Suppressor macrophage (primary cell): ENCODE results near the gene ZNF536.

Experiments used
- DNase-seq, 4 experiments: peaks; one replicate each; pipeline ENCODE4 v3.0.0-alpha.2; 2020 to 2022

Gene ZNF536

DNA sequence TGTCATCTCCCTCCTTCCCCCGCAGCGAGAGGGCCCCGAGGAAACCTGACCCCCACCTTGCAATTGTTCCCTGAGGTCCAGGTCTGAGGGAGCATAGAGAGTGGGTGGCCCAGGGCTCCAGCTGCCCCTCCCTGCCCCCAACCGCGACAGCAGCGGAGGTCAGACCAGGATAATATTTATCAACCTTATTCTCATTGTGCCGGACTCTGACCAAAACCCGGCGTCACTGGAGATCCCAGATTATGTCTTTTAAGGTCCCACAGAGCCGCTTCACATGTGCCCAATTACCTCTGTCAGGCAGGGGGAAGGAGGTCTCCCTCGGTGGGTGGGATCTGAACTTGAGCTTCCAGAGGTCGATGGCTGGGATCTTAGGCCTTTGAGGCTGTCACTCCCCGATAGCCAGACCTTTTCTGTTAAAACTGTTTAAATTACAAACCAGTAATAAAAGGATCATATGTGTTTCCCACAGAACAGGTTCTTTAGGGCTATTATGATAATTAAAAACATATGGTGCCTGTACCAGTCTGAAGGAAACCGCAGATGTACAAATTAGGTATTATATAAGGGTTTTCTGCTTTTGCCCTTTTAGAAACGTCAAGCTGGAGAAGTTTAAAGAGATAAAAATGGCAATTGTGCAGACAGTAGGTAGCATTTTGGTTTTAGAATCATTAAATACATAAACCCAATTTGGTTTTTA, 195.5 kb downstream of the ZNF536 start:
- DNase-seq = no peak

DNA sequence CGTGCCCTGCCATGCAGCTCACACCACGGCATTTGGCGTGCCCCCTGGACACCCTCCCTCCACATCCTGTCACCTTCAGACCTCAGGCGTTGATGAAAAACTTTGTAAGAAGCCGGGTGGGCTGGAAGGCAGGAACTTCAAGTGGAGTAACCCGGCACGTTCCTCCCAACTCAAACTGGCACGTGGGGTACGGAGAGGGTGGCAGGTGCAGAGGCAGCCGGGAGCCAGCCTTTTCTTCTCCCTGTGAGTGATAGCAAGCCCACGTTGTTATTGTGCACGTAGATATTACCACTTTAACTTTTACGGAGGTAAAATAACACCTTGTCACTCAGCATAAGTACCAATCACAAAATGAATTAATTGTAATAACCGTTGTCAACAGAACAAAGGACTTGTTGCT, 198.0 kb downstream of the ZNF536 start:
- no peak for DNase-seq

DNA sequence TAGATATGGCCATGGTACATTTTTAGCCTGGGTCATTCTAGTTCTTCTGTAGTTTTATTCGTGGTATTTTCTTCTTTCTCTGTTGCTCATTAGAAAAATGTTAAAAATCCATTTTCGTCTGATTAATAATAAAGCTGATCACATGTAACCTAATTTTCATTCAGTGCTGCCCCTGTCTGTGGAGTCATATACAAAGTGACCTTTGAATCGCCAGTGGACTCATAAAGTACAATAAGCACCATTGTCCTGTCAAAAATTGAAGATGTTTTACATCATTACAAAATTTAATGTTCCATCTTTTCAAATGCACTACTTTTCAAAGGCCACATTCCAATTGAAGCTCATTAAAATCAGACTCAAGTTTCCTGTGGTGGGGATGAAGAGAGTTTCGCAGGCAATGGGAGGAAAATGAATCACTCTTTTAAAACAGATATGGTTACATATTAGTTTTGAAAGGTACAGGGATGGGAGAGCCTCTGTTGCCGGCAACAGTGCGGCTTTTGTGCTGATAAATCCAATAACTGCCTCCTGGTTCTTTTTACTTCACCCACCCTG, 205.4 kb downstream of the ZNF536 start:
- DNase-seq = no peak

DNA sequence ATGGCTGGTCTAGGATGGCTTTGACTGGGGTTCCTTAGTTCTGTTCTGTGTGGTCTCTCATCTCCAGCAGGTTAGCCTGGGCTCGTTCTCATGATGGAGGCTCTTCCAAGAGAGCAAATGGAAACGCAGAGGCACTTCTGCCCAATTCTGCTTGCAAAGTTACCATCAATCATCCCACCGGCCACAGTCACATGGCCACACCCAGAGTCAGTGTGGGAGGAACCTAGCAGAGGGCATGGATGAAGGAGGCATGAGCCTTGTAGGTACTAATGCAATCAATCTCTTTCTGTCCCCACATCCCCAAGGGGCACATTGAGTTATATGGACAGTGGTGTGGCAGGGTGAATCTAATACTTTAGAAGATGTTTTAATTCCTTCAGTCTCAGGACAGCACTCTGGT, 207.2 kb downstream of the ZNF536 start:
- no peak for DNase-seq

DNA sequence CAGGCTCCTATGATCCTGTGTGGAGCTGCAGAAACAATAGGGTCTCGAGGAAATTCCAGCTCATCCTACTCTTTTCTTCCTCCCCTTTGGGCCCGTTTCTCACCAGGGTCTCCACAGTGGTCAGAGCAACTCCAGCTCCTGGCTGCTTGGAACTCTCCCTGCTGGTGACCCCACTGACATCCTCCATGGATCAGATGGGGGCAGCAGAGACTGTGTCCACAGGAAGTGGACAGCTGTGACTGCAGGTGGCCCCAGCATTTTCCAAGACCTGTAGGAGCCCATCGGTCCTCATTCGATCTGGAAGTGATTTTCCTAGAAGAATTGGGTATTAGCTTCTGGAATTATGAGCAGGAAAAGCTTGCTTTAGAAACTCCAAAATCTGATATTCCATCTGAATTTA, 208.5 kb downstream of the ZNF536 start:
- DNase-seq = no peak

DNA sequence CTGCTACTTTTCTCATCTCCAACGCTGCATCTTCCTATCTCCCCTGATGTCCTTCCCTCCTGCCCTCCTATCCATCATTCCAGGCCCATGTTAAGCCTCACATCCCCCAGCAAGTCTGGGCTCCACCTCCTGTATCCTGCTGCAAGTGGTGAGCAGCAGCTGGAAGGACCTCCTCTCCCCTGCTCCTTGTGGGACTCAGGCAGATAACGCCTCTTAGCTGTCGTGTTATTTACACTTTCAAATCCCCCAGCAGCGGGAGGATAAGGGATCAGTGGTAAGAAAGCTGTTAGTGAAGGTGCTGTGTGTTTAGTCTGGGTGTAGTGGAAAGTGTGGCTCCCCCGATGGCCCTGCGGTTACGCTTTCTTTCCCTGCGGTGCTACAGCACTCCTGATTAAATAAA, 211.9 kb downstream of the ZNF536 start:
- no peak for DNase-seq

DNA sequence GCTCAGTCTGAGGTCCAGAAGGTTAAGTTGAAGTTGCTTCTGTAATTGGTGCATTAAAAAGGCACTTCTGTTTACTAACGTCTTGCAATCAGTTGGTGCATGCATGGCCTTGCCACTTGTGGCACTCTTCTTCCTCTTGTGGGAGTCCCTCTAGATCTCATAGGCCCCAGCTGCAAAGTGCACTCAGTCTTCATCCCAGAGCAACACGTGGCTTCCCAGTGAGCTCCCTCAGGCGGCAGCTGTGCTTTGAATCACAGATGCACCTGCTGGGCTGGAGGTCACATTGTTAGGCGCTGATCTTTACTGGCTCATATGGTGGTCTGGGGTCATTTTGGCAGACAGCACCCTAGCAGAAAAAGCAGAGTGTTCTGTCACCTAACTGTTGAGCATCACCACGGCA, 215.7 kb downstream of the ZNF536 start:
- DNase-seq = no peak

DNA sequence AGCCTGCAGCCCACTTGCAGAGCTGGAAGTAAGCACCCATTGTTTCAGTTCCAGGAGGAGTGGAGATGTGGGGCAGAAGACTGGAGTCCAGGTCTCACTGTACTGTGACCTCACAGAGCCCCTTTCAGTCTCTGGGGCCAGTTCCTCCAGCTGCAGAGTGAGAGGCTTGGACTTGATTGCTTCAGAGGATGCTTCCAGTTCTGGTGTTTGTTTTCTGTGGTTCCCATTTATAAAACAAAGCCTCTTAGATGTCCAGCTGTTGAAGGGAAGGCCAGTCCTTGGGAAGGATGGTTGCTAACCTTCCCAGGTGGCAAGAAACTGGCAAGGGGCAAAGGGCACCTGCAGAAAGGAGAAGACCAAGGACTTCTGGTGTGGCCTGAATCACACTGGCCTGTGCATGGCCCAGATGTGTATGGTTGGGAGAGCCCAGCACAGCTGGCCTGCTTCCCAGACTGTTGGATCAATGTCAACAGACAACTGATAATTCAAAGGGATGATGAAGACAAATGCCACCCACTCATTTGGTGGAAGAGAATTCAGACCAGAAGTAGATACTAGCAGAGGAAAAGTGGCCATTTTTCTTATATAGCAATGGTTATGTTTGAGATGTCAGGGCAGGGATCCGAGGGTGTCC, 218.5 kb downstream of the ZNF536 start:
- no peak for DNase-seq

DNA sequence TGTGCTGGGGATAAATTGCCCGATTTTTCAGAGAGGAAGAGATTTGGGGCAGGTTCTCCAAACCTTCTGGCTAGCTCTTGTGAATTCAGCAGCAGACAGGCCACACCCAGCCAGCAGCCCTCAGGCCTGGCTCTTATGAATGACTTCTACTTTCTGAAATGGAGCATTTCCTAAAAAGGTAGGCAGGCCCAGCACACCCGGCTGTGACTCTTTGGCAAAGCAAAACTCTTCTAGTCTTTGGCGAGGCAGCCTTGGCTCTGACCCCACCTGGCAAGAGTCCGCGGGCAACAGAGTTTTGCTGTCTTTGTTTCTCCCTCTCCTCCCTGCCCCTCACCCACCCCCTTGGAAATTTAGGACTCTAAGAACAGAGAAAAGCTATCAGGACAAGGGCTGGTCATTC, 221.2 kb downstream of the ZNF536 start:
- DNase-seq = no peak

DNA sequence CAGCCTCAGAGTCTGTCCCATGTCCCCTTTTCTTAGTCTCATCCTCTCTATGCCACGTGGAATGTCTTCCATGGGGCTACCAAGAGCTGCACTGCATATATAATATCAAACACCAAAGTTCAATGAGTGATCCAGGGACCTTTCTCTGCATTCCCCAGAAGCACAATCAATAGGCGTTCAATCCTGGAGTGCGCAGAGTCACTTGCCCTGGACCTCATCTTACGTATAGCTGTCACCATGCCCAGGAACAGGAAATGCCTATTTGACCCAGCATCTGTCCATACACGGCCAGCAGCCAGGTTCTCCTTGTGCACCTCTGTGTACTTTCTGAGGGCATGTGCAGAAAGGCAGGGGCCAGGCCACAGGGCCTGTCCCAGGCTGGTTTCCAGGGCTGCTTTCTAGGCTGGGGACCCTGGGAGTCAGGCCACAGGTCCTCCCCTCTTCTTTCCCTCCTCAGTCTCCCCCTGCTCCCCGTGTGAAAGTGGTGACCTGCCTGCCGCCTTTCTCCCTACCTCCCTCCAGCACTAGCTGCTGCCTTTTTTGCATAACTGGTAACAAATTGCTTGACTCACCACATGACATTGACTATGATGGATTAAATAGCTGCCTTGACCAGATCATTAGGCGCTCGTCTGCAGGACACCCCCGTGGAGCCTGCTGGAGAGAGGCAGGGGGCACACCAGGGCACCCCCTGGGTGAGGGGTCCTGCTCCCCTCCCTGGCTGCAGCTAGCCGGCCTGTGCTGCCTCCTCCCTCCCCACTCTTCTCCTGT, 222.0 kb downstream of the ZNF536 start:
- DNase-seq = no peak

DNA sequence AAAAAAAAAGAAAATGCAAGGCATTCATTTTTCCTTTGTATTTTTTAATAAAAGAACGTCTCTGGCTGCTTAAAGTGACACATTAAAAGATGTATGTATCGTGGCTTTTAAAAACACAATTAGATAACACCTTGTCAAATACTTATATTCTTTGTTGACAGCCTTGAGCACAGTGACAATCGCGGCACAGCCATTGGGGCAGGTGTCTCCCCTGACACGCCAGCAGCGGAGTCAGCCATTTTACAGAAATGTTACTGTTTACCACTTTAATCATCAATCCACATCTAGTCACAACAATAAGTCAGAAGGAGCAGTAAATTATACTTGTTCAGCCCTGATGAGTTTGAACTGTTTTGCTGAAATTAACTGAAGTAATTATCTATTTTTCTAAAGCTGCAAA, 224.1 kb downstream of the ZNF536 start:
- no peak for DNase-seq

DNA sequence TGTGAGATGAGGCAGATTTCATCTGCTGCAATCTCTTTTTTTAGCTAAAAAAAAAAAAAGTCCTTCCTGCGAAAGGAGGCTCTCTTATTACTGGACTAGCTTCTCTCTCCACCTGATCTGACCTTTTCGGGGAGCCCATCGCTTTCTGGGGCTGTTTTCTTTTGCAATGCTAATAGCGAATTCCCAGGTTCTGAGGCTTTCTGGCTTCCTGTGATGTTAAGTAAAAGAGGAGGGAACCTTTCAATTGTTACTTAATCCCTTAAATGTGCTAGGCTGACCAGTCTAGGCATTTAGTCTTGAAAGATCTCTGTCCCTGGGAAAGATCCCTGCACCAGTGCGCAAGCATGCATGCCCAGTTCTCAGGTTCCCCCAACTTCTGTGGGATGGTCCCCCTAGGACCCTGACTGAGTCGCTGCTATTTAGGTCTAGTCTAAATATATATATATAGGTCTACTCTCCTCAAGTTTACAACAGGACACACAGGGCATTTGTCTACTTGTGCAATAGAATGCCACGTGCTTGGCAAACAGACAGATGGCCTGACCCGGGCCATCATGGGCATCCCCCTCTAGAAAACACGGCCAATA, 224.7 kb downstream of the ZNF536 start:
- no peak for DNase-seq

DNA sequence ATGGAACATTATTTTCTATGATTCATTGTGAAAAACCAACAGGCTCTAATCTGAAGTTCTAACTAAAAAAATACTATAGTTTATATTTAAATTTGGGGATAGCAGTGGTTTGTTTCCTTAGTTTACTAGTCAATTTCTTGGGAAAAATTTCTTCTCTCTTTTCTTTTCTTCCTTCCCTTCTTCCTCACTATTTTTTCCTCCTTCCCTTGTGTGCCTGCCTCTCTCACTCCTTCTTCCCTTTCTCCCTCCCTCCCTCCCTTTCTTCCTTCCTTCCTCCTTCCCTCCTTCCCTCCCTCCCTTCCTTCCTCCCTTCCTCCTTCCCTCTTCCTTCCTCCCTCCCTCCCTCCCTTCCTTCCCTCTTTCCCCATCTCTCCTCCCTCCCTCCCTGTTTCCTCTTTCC, 226.5 kb downstream of the ZNF536 start:
- DNase-seq = no peak

DNA sequence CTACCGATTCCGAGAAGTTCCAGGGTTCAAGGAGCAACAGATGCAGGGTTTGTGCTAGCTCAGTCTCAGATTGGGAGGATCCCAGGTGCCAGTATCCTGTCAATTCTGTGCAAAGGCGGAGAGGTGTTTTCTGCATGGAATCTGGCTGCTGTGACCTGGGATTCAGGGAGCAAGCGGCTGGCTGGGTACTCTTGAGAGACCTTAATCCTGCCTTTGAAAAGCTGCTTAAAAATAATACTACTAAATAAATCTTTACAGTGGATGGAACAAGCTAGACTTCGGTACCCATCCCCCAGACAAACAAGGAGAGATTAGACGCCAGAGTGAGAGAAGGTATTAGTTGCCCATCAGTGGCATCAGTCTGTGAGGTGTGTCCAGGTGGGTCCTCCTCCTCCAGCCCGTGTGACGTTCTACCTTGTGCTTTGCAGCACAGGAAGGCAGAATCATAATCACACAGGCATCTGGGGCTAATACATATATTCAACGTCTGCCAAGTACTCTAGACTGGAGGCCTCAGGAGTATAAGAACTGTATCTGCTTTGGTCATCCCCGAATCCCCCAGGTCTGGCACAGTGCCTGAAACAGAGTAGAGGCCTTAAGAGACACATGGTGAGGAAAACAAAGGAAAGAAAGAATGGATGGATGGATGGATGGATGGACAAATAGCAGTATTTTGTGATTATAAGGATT, 230.6 kb downstream of the ZNF536 start:
- DNase-seq = no peak

DNA sequence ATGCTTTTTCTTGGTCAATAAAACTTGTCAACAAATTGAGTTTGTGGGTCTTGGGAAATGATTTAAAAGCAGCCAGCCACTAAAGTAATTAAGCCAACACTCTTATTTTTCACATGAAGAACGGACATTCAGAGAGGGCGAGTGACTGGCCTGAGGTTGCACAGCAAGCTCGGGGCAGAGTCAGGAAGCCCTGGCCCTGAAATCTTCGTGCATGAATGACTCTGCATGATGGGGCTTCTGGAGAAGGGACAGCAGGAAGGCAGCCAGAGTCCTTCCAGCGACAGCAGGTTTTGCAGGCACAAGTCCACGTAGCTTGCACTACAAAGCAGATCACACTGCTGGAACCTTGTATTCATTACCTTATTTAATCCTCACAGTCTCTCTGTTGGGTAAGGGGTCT, 232.5 kb downstream of the ZNF536 start:
- no peak for DNase-seq

DNA sequence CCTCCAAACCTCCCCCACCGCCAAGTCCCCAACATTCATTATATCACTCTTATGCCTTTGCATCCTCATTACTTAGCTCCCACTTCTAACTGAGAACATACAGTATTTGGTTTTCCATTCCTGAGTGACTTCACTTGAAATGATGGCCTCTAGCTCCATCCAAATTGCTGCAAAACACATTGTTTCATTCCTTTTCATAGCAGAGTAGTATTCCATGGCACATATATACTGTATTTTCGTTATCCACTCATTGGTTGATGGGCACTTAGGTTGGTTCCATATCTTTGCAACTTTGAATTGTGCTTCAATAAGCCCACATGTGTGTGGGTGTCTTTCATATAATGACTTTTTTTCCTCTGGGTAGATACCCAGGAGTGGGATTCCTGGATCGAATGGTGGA, 233.1 kb downstream of the ZNF536 start:
- no peak for DNase-seq

DNA sequence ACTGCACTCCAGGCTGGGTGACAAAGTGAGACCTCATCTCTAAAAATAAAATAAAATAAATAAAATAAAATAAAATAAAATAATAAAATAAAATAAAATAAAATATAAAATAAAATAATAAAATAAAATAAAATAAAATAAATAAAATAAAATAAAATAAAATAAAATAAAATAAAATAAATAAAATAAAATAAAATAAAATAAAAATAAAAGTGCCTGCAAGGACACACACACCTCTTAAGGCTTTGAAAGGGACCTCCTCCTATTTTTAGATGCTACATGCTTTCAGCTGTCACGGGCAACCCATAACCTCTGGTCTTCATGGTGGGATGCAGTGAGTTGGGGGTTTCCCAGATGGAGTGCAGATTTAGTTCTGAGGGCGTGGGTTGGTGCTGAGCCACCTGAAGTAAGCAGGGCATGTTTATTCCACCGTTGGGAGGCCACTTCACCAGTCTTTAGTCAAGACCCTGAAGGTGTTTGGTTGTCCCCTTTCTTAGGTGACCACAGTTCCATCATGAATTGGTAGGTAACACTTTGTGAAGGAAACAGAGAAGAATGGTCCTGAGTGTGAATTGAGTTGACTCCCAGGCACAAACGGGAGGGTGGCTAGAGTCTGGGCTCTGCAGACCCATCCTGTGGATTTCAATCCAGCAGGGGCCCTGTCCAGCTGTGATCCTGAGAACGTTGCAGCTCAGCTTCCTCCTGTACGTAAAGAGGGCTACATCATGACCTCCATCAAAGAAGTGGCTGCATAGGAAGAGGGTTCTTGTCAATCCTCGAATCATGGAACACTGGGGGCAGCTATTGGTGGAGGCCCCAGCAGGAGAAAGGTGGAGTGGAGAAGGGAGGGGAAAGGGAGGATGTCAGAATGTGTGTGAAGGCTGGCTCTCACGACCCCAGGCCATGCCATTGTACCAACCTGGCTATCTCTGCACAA, 234.2 kb downstream of the ZNF536 start:
- DNase-seq = no peak
